PC-3 (cell line): ENCODE results near the gene GALNT3. TPM values are rescaled to one million over a fixed set of nuclear protein-coding genes. Genes with fewer than 3 reads are reported as not detected.

Experiments
- ATAC-seq: fragments of 200-7000 bp; cut with Tn5 transposase; 2 replicates; pipeline ENCODE4 v1.9.1; 2020; ENCODE audit warnings: mild to moderate bottlenecking, moderate library complexity
- BruUV-seq: library from RNA; stranded (reverse); fragments of 400-500 nt; replicated peaks from 2 replicates; lab custom pipeline; 2021; lab: Mats Ljungman, UMichigan
- CTCF ChIA-PET: fragments of 300-600 bp; sonication (Branson Sonifier 250); formaldehyde crosslinking; loops from one replicate; lab custom pipeline; 2022; ENCODE audit warnings: antibody characterized with exemption; lab: Charles Lee
- POLR2A ChIA-PET: fragments of 300-600 bp; sonication (Branson Sonifier 250); formaldehyde crosslinking; loops from one replicate; lab custom pipeline; 2022; ENCODE audit warnings: antibody characterized with exemption; ENCODE audit not compliant: unreplicated experiment; lab: Charles Lee
- DNase-seq: peaks from one replicate; pipeline ENCODE4 v3.0.0-alpha.2; 2015
- H2AFZ ChIP-seq: fragments of 300-600 bp; sonication (generic); 2 replicates; pipeline ENCODE4 v1.6.0; 2016; ENCODE audit warnings: antibody characterized with exemption, low read length
- H3F3A ChIP-seq: fragments of 300-600 bp; sonication (generic); one replicate; pipeline ENCODE4 v1.6.0; 2017; ENCODE audit warnings: antibody characterized with exemption, low read length, control low read depth, mild to moderate bottlenecking; ENCODE audit not compliant: unreplicated experiment
- H3K27ac ChIP-seq: fragments of 300-600 bp; sonication (generic); 2 replicates; pipeline ENCODE4 v1.5.1; 2016; ENCODE audit warnings: mild to moderate bottlenecking, low read length
- H3K27me3 ChIP-seq: fragments of 300-600 bp; sonication (generic); 2 replicates; pipeline ENCODE4 v1.6.1; 2016; ENCODE audit warnings: low read length, mixed read lengths
- H3K36me3 ChIP-seq: fragments of 300-600 bp; sonication (generic); 2 replicates; pipeline ENCODE4 v1.6.1; 2016; ENCODE audit warnings: low read depth, mixed run types, low read length, mixed read lengths
- H3K4me1 ChIP-seq: fragments of 300-600 bp; sonication (generic); 2 replicates; pipeline ENCODE4 v1.5.1; 2016; ENCODE audit warnings: low read length; ENCODE audit not compliant: insufficient read depth
- H3K4me2 ChIP-seq: fragments of 300-600 bp; sonication (generic); 2 replicates; pipeline ENCODE4 v1.6.0; 2016; ENCODE audit warnings: low read length
- H3K4me3 ChIP-seq: fragments of 300-600 bp; sonication (generic); 2 replicates; pipeline ENCODE4 v1.5.1; 2016; ENCODE audit warnings: mild to moderate bottlenecking, low read length, mixed read lengths
- H3K79me2 ChIP-seq: fragments of 300-600 bp; sonication (generic); 2 replicates; pipeline ENCODE4 v1.6.1; 2017; ENCODE audit warnings: low read length, mixed read lengths
- H3K9ac ChIP-seq: fragments of 300-600 bp; sonication (generic); 2 replicates; pipeline ENCODE4 v1.6.0; 2016; ENCODE audit warnings: mild to moderate bottlenecking, low read length
- H3K9me2 ChIP-seq: fragments of 300-600 bp; sonication (generic); replicated peaks from 2 replicates; pipeline ENCODE4 v1.6.1; 2016; ENCODE audit warnings: mixed run types, low read length, mixed read lengths
- H3K9me3 ChIP-seq: fragments of 300-600 bp; sonication (generic); 2 replicates; pipeline ENCODE4 v1.6.1; 2016; ENCODE audit warnings: low read length, mixed read lengths
- H4K20me1 ChIP-seq: fragments of 300-600 bp; sonication (generic); 2 replicates; pipeline ENCODE4 v1.6.1; 2016; ENCODE audit warnings: low read length, mixed read lengths
- CTCF ChIP-seq: fragments of 300-600 bp; sonication (generic); conservative IDR thresholded peaks from 2 replicates; pipeline ENCODE4 v1.5.1; 2017; ENCODE audit warnings: antibody characterized with exemption, low read depth, mild to moderate bottlenecking, low read length
- EZH2 ChIP-seq: fragments of 300-600 bp; sonication (generic); IDR thresholded peaks from one replicate; pipeline ENCODE4 v1.6.1; 2017; ENCODE audit warnings: antibody characterized with exemption, mild to moderate bottlenecking, low read length; ENCODE audit not compliant: unreplicated experiment
- EZH2phosphoT487 ChIP-seq: fragments of 300-600 bp; sonication (generic); IDR thresholded peaks from 2 replicates; pipeline ENCODE4 v1.6.1; 2018; ENCODE audit warnings: mild to moderate bottlenecking, antibody characterized with exemption, low read length, borderline replicate concordance
- intact Hi-C: fragments of 100-400 bp; cut with micrococcal nuclease; formaldehyde crosslinking; loops from 2 replicates; pipeline ENCODE4 v1.9.0; 2023
- total RNA-seq: library from RNA; depleted of rRNA; stranded (reverse); fragments of >200 nt; gene quantifications from 2 replicates; pipeline ENCODE4 v1.2.3, GENCODE V29; 2014

Gene GALNT3
- total RNA-seq, 1 experiment from 2014 or later, result 44.8 TPM

GRCh38 chr2:165835363-165835762, 41.3 kb upstream of the GALNT3 start:
- H3K36me3 ChIP-seq, result no peaks in the 10 kb centered on the region
- intact Hi-C loops, result no loop called here
- ATAC-seq (no peak), DNase-seq (no peak)
- no peaks in the 10 kb centered on the region for H4K20me1 ChIP-seq
- no peak overlapping the region for H3K4me3 ChIP-seq
- H3K9me2 ChIP-seq, result no peaks in the 10 kb centered on the region
- no peak overlapping the region for H2AFZ ChIP-seq
- BruUV-seq, result no TSS peak
- H3K4me2 ChIP-seq, result no peak overlapping the region
- H3K27me3 ChIP-seq, result no peaks in the 10 kb centered on the region
- TF ChIP-seq CTCF (no peak), EZH2phosphoT487 (no peak), EZH2 (no peak)
- peaks cover 20% of the 10 kb centered on the region for H3K4me1 ChIP-seq
- H3F3A ChIP-seq, result no peaks in the 10 kb centered on the region
- ChIA-PET POLR2A (interaction anchor here (0.7 kb wide), 1 partner anchor 234 kb away, joined by 3 read pairs; no protein-coding TSS in a partner anchor), CTCF (no interaction called here)
- no peak overlapping the region for H3K27ac ChIP-seq
- no peaks in the 10 kb centered on the region for H3K79me2 ChIP-seq
- H3K9me3 ChIP-seq, result no peaks in the 10 kb centered on the region
- H3K9ac ChIP-seq, result no peak overlapping the region

DNA sequence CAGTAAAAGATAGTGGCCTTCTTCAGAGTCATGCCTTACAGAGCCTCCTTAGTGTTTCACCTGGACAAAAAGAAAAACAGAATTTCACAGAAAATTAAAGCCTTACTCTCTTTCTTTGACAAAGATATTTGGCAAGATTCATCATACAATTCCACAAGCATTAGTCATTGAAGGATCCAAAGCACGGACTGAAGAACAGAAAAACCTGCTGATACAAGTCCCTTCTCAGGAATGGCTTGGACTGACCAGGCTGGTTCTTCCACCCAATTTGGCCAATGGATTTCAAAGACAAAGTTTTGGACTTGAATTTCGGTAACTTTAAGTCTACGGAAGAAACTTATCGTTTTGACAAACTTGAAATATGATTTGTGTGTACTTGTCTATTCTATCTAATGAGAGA, 39.1 kb upstream of the GALNT3 start:
- H3F3A ChIP-seq, result no peaks in the 10 kb centered on the region
- no peaks in the 10 kb centered on the region for H3K36me3 ChIP-seq
- no peaks in the 10 kb centered on the region for H3K9me2 ChIP-seq
- no peaks in the 10 kb centered on the region for H3K27me3 ChIP-seq
- CTCF ChIA-PET, result no interaction called here
- no peaks in the 10 kb centered on the region for H4K20me1 ChIP-seq
- no peaks in the 10 kb centered on the region for H3K79me2 ChIP-seq
- no TSS peak for BruUV-seq
- TF ChIP-seq EZH2 (no peak), CTCF (no peak), EZH2phosphoT487 (no peak)
- no peak overlapping the region for H3K9ac ChIP-seq
- H3K4me1 ChIP-seq, result peaks cover 16% of the 10 kb centered on the region
- DNase-seq (peak; percentile 99), ATAC-seq (peak; percentile 97)
- intact Hi-C loops, result no loop called here
- H3K9me3 ChIP-seq, result no peaks in the 10 kb centered on the region
- H3K27ac ChIP-seq, result no peak overlapping the region
- peak overlapping the region; percentile 23; the same call in 1 of the 2 replicates for H3K4me3 ChIP-seq
- POLR2A ChIA-PET, result no interaction called here
- H3K4me2 ChIP-seq, result peak overlapping the region; percentile 58
- H2AFZ ChIP-seq, result no peak overlapping the region; the same call in 1 of the 2 replicates

- no TSS peak for BruUV-seq
Observed at GRCh38 chr2:165827921-165828276, 33.9 kb upstream of the GALNT3 start.

More at GRCh38 chr2:165827921-165828276, 33.9 kb upstream of the GALNT3 start:
- Histone ChIP-seq H3K9ac (no peak overlapping the region), H3K79me2 (no peaks in the 10 kb centered on the region), H3K27me3 (no peaks in the 10 kb centered on the region), H4K20me1 (no peaks in the 10 kb centered on the region), H3K9me3 (no peaks in the 10 kb centered on the region), H2AFZ (no peak overlapping the region), H3K27ac (no peak overlapping the region), H3K4me3 (no peak overlapping the region), H3K36me3 (no peaks in the 10 kb centered on the region), H3K4me2 (no peak overlapping the region), H3F3A (no peaks in the 10 kb centered on the region), H3K4me1 (peaks cover 10% of the 10 kb centered on the region), H3K9me2 (no peaks in the 10 kb centered on the region)
- CTCF ChIA-PET, result no interaction called here
- intact Hi-C loops, result no loop called here
- DNase-seq, result no peak
- TF ChIP-seq EZH2phosphoT487, result no peak
- no peak for TF ChIP-seq EZH2
- TF ChIP-seq CTCF, result no peak
- ATAC-seq, result no peak
- POLR2A ChIA-PET, result no interaction called here
